ENCODE measurements around the gene AFF2. TPM values are rescaled to one million over a fixed set of nuclear protein-coding genes. Genes with fewer than 3 reads are reported as not detected.

AFF2 gene
- total and polyA plus RNA-seq, 5 donors from 2014 or later: 1.1 TPM; not detected in 4

DNA sequence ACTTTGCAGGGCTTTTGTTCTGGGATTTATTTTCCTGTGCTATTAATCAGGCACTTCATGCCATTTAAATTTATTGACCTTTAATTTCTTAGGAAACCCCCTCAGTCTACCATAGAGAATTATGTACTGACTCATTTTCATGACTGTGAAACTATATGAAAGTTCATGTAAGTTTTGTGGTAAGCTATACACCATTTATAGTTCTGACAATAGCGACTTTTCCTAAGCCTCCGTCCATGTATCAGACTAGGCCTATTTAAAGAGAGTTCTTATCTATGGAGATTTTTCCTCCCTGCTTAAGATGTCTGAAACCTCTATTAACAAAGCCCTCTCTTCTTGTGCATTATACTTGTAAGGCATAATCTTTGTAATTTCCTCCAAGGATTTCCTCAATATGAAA, 111.6 kb downstream of the AFF2 start:
- H3K36me3 ChIP-seq (ENCODE audit: control insufficient read depth, insufficient read depth, low read length): no peaks in the 10 kb centered on the region
- H3K27ac ChIP-seq (ENCODE audit: insufficient read depth, low read length, poor library complexity, severe bottlenecking): no peak overlapping the region
- Mint-ChIP-seq H3K4me1 (peaks cover 0 to 8% (median 0%) of the 10 kb centered on the region in 4 donors), H3K4me3 (no peak overlapping the region), H3K36me3 (no peaks in the 10 kb centered on the region), H3K9me3 (peaks cover 0 to 5% (median 0%) of the 10 kb centered on the region in 7 donors), H3K27me3 (no peaks in the 10 kb centered on the region), H3K27ac (no peak overlapping the region)
- H3K27me3 ChIP-seq (ENCODE audit: control insufficient read depth, insufficient read depth, low read length): no peaks in the 10 kb centered on the region
- H3K4me3 ChIP-seq (ENCODE audit: low read depth, low read length): no peak overlapping the region
- DNase-seq (no peak), ATAC-seq (ENCODE audit: low read depth in 2 of 2) (no peak)
- H3K4me1 ChIP-seq (ENCODE audit: control insufficient read depth, insufficient read depth, low read length, poor library complexity, severe bottlenecking): no peaks in the 10 kb centered on the region
- H3K9me3 ChIP-seq (ENCODE audit: control insufficient read depth in 2 of 2, low read length in 2 of 2): no peaks in the 10 kb centered on the region

GRCh38 chrX:148612431-148612830, 112.0 kb downstream of the AFF2 start:
- Histone ChIP-seq H3K27ac (ENCODE audit: insufficient read depth, low read length, poor library complexity, severe bottlenecking) (no peak overlapping the region), H3K4me3 (ENCODE audit: low read depth, low read length) (no peak overlapping the region), H3K4me1 (ENCODE audit: control insufficient read depth, insufficient read depth, low read length, poor library complexity, severe bottlenecking) (no peaks in the 10 kb centered on the region), H3K36me3 (ENCODE audit: control insufficient read depth, insufficient read depth, low read length) (no peaks in the 10 kb centered on the region), H3K27me3 (ENCODE audit: control insufficient read depth, insufficient read depth, low read length) (no peaks in the 10 kb centered on the region), H3K9me3 (ENCODE audit: control insufficient read depth in 2 of 2, low read length in 2 of 2) (no peaks in the 10 kb centered on the region)
- peaks cover 0 to 8% (median 0%) of the 10 kb centered on the region in 4 donors for H3K4me1 Mint-ChIP-seq
- H3K27me3 Mint-ChIP-seq: no peaks in the 10 kb centered on the region
- no peak for DNase-seq
- ATAC-seq (ENCODE audit: low read depth in 2 of 2): no peak
- H3K36me3 Mint-ChIP-seq: no peaks in the 10 kb centered on the region
- no peak overlapping the region for H3K4me3 Mint-ChIP-seq
- no peak overlapping the region for H3K27ac Mint-ChIP-seq
- peaks cover 0 to 2% (median 0%) of the 10 kb centered on the region in 7 donors for H3K9me3 Mint-ChIP-seq

DNA sequence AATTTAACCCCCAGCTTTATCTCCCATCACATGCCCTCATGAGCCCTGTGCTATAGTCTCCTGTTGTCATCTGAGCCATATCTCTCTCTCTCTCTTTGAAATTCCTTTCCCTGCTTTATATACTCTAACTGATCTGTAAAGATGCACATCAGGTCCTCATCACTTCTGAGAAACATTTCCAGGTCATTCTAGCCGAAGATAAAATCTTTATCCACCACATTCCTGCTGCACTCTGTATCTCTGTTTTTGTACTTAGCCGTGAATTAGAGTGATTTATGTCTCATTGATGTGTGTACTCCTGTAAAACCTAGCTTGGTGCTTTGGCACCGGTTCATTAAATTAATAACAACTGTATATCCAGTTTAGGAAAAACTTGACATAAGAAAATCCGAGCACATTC, 113.2 kb downstream of the AFF2 start:
- H3K36me3 ChIP-seq (ENCODE audit: control insufficient read depth, insufficient read depth, low read length): no peaks in the 10 kb centered on the region
- H3K4me3 ChIP-seq (ENCODE audit: low read depth, low read length): no peak overlapping the region
- no peak overlapping the region for H3K4me3 Mint-ChIP-seq
- no peak for DNase-seq
- H3K27ac ChIP-seq (ENCODE audit: insufficient read depth, low read length, poor library complexity, severe bottlenecking): no peak overlapping the region
- H3K36me3 Mint-ChIP-seq: no peaks in the 10 kb centered on the region
- no peak overlapping the region for H3K27ac Mint-ChIP-seq
- peaks cover 0 to 8% (median 0%) of the 10 kb centered on the region in 4 donors for H3K4me1 Mint-ChIP-seq
- H3K9me3 Mint-ChIP-seq: peaks cover 0 to 2% (median 0%) of the 10 kb centered on the region in 7 donors
- ATAC-seq (ENCODE audit: low read depth in 2 of 2): no peak
- H3K9me3 ChIP-seq (ENCODE audit: control insufficient read depth in 2 of 2, low read length in 2 of 2): no peaks in the 10 kb centered on the region
- H3K27me3 Mint-ChIP-seq: no peaks in the 10 kb centered on the region
- H3K4me1 ChIP-seq (ENCODE audit: control insufficient read depth, insufficient read depth, low read length, poor library complexity, severe bottlenecking): no peaks in the 10 kb centered on the region
- no peaks in the 10 kb centered on the region for H3K27me3 ChIP-seq (ENCODE audit: control insufficient read depth, insufficient read depth, low read length)

GRCh38 chrX:148615491-148615890, 115.1 kb downstream of the AFF2 start:
- Histone ChIP-seq H3K36me3 (ENCODE audit: control insufficient read depth, insufficient read depth, low read length) (no peaks in the 10 kb centered on the region), H3K27me3 (ENCODE audit: control insufficient read depth, insufficient read depth, low read length) (no peaks in the 10 kb centered on the region), H3K4me3 (ENCODE audit: low read depth, low read length) (no peak overlapping the region), H3K9me3 (ENCODE audit: control insufficient read depth in 2 of 2, low read length in 2 of 2) (no peaks in the 10 kb centered on the region), H3K4me1 (ENCODE audit: control insufficient read depth, insufficient read depth, low read length, poor library complexity, severe bottlenecking) (no peaks in the 10 kb centered on the region), H3K27ac (ENCODE audit: insufficient read depth, low read length, poor library complexity, severe bottlenecking) (no peak overlapping the region)
- Mint-ChIP-seq H3K27me3 (no peaks in the 10 kb centered on the region), H3K4me3 (no peak overlapping the region), H3K4me1 (no peaks in the 10 kb centered on the region), H3K9me3 (peaks cover 0 to 2% (median 0%) of the 10 kb centered on the region in 7 donors), H3K27ac (no peak overlapping the region), H3K36me3 (no peaks in the 10 kb centered on the region)
- ATAC-seq (ENCODE audit: low read depth in 2 of 2) (no peak), DNase-seq (no peak)

- no peaks in the 10 kb centered on the region for H3K27me3 ChIP-seq (ENCODE audit: control insufficient read depth, insufficient read depth, low read length)
- H3K4me1 ChIP-seq (ENCODE audit: control insufficient read depth, insufficient read depth, low read length, poor library complexity, severe bottlenecking): no peaks in the 10 kb centered on the region
- Mint-ChIP-seq H3K27ac (no peak overlapping the region), H3K4me1 (no peaks in the 10 kb centered on the region), H3K9me3 (peaks cover 0 to 2% (median 0%) of the 10 kb centered on the region in 7 donors), H3K27me3 (no peaks in the 10 kb centered on the region), H3K4me3 (no peak overlapping the region), H3K36me3 (no peaks in the 10 kb centered on the region)
- no peak overlapping the region for H3K27ac ChIP-seq (ENCODE audit: insufficient read depth, low read length, poor library complexity, severe bottlenecking)
- no peaks in the 10 kb centered on the region for H3K36me3 ChIP-seq (ENCODE audit: control insufficient read depth, insufficient read depth, low read length)
- ATAC-seq (ENCODE audit: low read depth in 2 of 2) (no peak), DNase-seq (no peak)
- no peaks in the 10 kb centered on the region for H3K9me3 ChIP-seq (ENCODE audit: control insufficient read depth in 2 of 2, low read length in 2 of 2)
- no peak overlapping the region for H3K4me3 ChIP-seq (ENCODE audit: low read depth, low read length)
Measured at GRCh38 chrX:148618470-148619445, 118.3 kb downstream of the AFF2 start.

DNA sequence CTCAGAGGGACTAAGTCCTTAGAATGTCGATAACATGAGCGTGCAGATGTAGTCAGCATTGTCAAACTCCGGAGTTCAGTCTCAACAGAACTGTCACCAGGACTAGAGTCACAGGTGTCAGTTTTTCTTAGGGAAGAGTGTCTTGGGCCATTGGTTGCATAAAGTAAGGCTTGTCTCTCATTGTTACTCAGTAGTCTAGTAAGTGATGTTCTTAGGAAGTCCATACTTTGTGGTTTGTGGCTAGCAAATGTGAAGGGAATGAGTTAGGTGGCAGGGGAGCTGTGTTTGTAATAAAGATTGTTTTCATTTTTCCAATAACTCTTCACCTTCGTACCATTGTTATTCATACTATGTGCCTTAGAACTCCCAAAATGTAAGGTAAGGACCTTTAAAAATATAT, 119.6 kb downstream of the AFF2 start:
- Mint-ChIP-seq H3K4me3 (no peak overlapping the region), H3K27me3 (no peaks in the 10 kb centered on the region), H3K27ac (no peak overlapping the region), H3K4me1 (no peaks in the 10 kb centered on the region), H3K36me3 (no peaks in the 10 kb centered on the region), H3K9me3 (no peaks in the 10 kb centered on the region)
- H3K9me3 ChIP-seq (ENCODE audit: control insufficient read depth in 2 of 2, low read length in 2 of 2): no peaks in the 10 kb centered on the region
- no peaks in the 10 kb centered on the region for H3K27me3 ChIP-seq (ENCODE audit: control insufficient read depth, insufficient read depth, low read length)
- H3K4me3 ChIP-seq (ENCODE audit: low read depth, low read length): no peak overlapping the region
- no peak for DNase-seq
- no peaks in the 10 kb centered on the region for H3K4me1 ChIP-seq (ENCODE audit: control insufficient read depth, insufficient read depth, low read length, poor library complexity, severe bottlenecking)
- no peaks in the 10 kb centered on the region for H3K36me3 ChIP-seq (ENCODE audit: control insufficient read depth, insufficient read depth, low read length)
- no peak overlapping the region for H3K27ac ChIP-seq (ENCODE audit: insufficient read depth, low read length, poor library complexity, severe bottlenecking)
- no peak for ATAC-seq (ENCODE audit: low read depth in 2 of 2)

DNA sequence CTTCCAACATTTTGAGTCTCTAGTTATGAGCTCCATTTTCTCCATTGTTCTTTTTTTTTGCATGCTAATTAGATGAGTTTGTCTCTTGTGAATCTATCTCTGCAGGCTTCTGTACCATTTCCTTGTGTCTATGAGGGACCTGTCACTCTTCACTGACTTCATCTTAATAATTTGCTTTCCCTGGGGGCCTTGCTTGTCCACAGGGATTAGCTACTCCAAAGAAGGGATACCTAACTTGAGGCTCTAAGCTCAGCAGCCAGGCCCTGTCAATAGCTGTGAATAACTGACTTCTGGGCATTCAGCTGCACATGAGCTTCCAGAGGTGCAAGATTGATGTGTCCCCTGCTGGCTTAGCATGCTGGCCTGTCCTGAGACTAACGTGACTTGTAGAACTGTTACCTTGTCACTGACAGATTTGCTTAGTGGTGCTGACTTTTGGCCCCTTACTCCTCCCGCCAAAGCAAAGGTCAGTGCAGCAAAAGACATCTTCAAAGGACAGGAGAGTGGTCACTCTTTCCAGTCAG, 124.6 kb downstream of the AFF2 start:
- no peaks in the 10 kb centered on the region for H3K27me3 ChIP-seq (ENCODE audit: control insufficient read depth, insufficient read depth, low read length)
- no peaks in the 10 kb centered on the region for H3K4me1 ChIP-seq (ENCODE audit: control insufficient read depth, insufficient read depth, low read length, poor library complexity, severe bottlenecking)
- Mint-ChIP-seq H3K36me3 (no peaks in the 10 kb centered on the region), H3K9me3 (no peaks in the 10 kb centered on the region), H3K4me1 (no peaks in the 10 kb centered on the region), H3K4me3 (no peak overlapping the region), H3K27me3 (no peaks in the 10 kb centered on the region), H3K27ac (no peak overlapping the region)
- H3K4me3 ChIP-seq (ENCODE audit: low read depth, low read length): no peak overlapping the region
- no peak overlapping the region for H3K27ac ChIP-seq (ENCODE audit: insufficient read depth, low read length, poor library complexity, severe bottlenecking)
- no peaks in the 10 kb centered on the region for H3K36me3 ChIP-seq (ENCODE audit: control insufficient read depth, insufficient read depth, low read length)
- no peak for DNase-seq
- H3K9me3 ChIP-seq (ENCODE audit: control insufficient read depth in 2 of 2, low read length in 2 of 2): no peaks in the 10 kb centered on the region
- ATAC-seq (ENCODE audit: low read depth in 2 of 2): no peak

- no peaks in the 10 kb centered on the region for H3K27me3 Mint-ChIP-seq
- H3K36me3 Mint-ChIP-seq: no peaks in the 10 kb centered on the region
- no peaks in the 10 kb centered on the region for H3K9me3 Mint-ChIP-seq
- Histone ChIP-seq H3K36me3 (ENCODE audit: control insufficient read depth, insufficient read depth, low read length) (no peaks in the 10 kb centered on the region), H3K27me3 (ENCODE audit: control insufficient read depth, insufficient read depth, low read length) (no peaks in the 10 kb centered on the region), H3K9me3 (ENCODE audit: control insufficient read depth in 2 of 2, low read length in 2 of 2) (no peaks in the 10 kb centered on the region), H3K4me3 (ENCODE audit: low read depth, low read length) (no peak overlapping the region), H3K27ac (ENCODE audit: insufficient read depth, low read length, poor library complexity, severe bottlenecking) (no peak overlapping the region), H3K4me1 (ENCODE audit: control insufficient read depth, insufficient read depth, low read length, poor library complexity, severe bottlenecking) (no peaks in the 10 kb centered on the region)
- no peak overlapping the region for H3K27ac Mint-ChIP-seq
- ATAC-seq (ENCODE audit: low read depth in 2 of 2): no peak
- H3K4me1 Mint-ChIP-seq: no peaks in the 10 kb centered on the region
- H3K4me3 Mint-ChIP-seq: no peak overlapping the region
- DNase-seq: no peak
Measured at GRCh38 chrX:148628621-148629020, 128.2 kb downstream of the AFF2 start.
